Esophagus muscularis mucosa (tissue), 4 donors: ENCODE measurements around the gene PIWIL4. TPM values are rescaled to one million over a fixed set of nuclear protein-coding genes. Genes with fewer than 3 reads are reported as not detected.

ENCODE experiments used
- DNase-seq: peaks from one replicate; pipeline ENCODE4 v3.0.0-alpha.2; 2017; ENCODE audit errors: extremely low spot score
- H3K27ac ChIP-seq, 4 donors: fragments of 200-600 bp; sonication (generic); replicated peaks in 1 of 4; 1 replicate in 3 of 4; 2 replicates in 1 of 4; pipeline ENCODE4 v1.5.1; 2016 to 2019; ENCODE audit warnings: mild to moderate bottlenecking in 1 of 4
- H3K27me3 ChIP-seq, 4 donors: fragments of 200-600 bp; sonication (generic); one replicate each; pipeline versions ENCODE4 v1.5.1 to v1.6.0; 2016 to 2019
- H3K36me3 ChIP-seq, 4 donors: fragments of 200-600 bp; sonication (generic); one replicate each; pipeline ENCODE4 v1.5.1; 2016 to 2019
- H3K4me1 ChIP-seq, 4 donors: fragments of 200-600 bp; sonication (generic); one replicate each; pipeline ENCODE4 v1.5.1; 2016 to 2019
- H3K4me3 ChIP-seq, 4 donors: fragments of 200-600 bp; sonication (generic); 1 replicate in 2 of 4; 2 replicates in 2 of 4; pipeline ENCODE4 v1.5.1; 2016 to 2019; ENCODE audit warnings: mild to moderate bottlenecking in 4 of 4, moderate library complexity in 1 of 4
- H3K9me3 ChIP-seq, 4 donors: fragments of 200-600 bp; sonication (generic); 1 replicate in 3 of 4; 2 replicates in 1 of 4; pipeline ENCODE4 v1.5.1; 2016 to 2019
- EP300 ChIP-seq: sonication (generic); formaldehyde crosslinking; IDR thresholded peaks from one replicate; pipeline ENCODE4 v1.6.1; 2017; ENCODE audit warnings: antibody characterized with exemption
- POLR2A ChIP-seq: fragments of 450-650 bp; IDR thresholded peaks from one replicate; pipeline ENCODE4 v1.6.1; 2017; ENCODE audit warnings: antibody characterized with exemption, moderate library complexity, mild to moderate bottlenecking, low read depth
- POLR2AphosphoS5 ChIP-seq, 2 donors: sonication (generic); formaldehyde crosslinking; IDR thresholded peaks; one replicate each; pipeline ENCODE4 v1.6.1; 2017; ENCODE audit warnings: antibody characterized with exemption in 2 of 2
- WGBS: methylation state at CpG from one replicate; pipeline ENCODE4 v1.1.5; 2018; 5-methylcytosine and 5-hydroxymethylcytosine counted together
- intact Hi-C: fragments of 100-400 bp; cut with DNase I; formaldehyde crosslinking; loops from one replicate; pipeline ENCODE4 v1.15.1; 2023
- total RNA-seq, 4 donors: library from RNA; depleted of rRNA; stranded (reverse); fragments of >200 nt; gene quantifications; one replicate each; pipeline versions ENCODE4 v1.1.0 to v1.2.1, GENCODE V29; 2016
- TF ChIP-seq, protein P1 (sequence below), 3 experiments: fragments of 200-600 bp in 2 of 3; fragments of 450-650 bp in 1 of 3; sonication (generic) in 2 of 3; IDR thresholded peaks; one replicate each; pipeline ENCODE4 v1.5.1; 2017 to 2019; ENCODE audit warnings: antibody characterized with exemption in 3 of 3, mild to moderate bottlenecking in 2 of 3, moderate library complexity in 1 of 3

The PIWIL4 gene
- total RNA-seq, 4 donors from 2014 or later, result 3.2 to 4.5 (median 4.1) TPM

DNA sequence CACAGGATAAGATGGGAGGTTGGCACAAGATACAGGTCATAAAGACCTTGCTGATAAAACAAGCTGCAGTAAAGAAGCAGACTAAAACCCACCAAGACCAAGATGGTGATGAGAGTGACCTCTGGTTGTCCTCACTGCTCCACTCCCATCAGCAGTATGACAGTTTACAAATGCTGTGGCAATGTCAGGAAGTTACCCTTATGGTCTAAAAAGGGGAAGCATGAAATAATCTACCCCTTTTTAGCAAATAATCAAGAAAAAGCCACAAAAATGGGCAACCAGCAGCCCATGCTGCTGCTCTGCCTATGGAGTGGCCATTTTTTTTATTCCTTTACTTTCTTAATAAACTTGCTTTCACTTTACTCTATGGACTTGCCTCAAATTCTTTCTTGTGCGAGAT is 8.7 kb upstream of the PIWIL4 start:
- intact Hi-C loops, result loop anchor here (5.0 kb wide), 1 partner anchor 36 kb away; no protein-coding TSS in a partner anchor
- H3K4me3 ChIP-seq, result no peak overlapping the region
- DNase-seq, result no peak
- H3K4me1 ChIP-seq, result peaks cover 0 to 16% (median 10%) of the 10 kb centered on the region in 4 donors
- no peaks in the 10 kb centered on the region for H3K9me3 ChIP-seq
- H3K27me3 ChIP-seq, result no peaks in the 10 kb centered on the region
- WGBS, result 92% methylated on average over 1 of the region's 1 CpG
- H3K27ac ChIP-seq, result no peak overlapping the region
- TF ChIP-seq EP300 (no peak), POLR2AphosphoS5 (IDR thresholded peaks at IDR 0.05) (no peak), POLR2A (no peak)
- TF ChIP-seq, protein P1, sequence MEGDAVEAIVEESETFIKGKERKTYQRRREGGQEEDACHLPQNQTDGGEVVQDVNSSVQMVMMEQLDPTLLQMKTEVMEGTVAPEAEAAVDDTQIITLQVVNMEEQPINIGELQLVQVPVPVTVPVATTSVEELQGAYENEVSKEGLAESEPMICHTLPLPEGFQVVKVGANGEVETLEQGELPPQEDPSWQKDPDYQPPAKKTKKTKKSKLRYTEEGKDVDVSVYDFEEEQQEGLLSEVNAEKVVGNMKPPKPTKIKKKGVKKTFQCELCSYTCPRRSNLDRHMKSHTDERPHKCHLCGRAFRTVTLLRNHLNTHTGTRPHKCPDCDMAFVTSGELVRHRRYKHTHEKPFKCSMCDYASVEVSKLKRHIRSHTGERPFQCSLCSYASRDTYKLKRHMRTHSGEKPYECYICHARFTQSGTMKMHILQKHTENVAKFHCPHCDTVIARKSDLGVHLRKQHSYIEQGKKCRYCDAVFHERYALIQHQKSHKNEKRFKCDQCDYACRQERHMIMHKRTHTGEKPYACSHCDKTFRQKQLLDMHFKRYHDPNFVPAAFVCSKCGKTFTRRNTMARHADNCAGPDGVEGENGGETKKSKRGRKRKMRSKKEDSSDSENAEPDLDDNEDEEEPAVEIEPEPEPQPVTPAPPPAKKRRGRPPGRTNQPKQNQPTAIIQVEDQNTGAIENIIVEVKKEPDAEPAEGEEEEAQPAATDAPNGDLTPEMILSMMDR (IDR thresholded peaks at IDR 0.05), result no peak
- H3K36me3 ChIP-seq, result no peaks in the 10 kb centered on the region

DNA sequence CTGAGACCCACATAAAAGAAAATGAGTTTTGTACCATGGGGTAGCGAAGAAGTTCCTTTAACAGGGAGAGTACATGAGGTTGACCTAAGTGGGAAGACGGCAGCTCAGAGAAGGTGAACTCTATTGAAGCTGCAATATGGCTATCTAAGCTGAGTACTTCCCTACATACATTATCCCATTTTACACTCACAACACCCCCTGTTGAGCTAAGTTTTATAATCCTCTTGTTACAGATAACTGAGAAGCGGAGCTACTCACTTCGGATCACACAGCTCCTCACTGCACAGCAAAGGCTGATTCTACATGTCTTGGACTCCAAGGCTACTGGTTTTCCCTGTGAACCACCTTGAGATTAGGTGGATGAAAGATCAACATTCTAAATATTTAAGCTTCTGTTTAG is 8.2 kb upstream of the PIWIL4 start:
- H3K4me1 ChIP-seq, result peaks cover 0 to 21% (median 11%) of the 10 kb centered on the region in 4 donors
- no peaks in the 10 kb centered on the region for H3K9me3 ChIP-seq
- WGBS, result 96% methylated on average over 4 of the region's 4 CpGs
- TF ChIP-seq, protein P1 (IDR thresholded peaks at IDR 0.05), result no peak
- TF ChIP-seq POLR2AphosphoS5 (IDR thresholded peaks at IDR 0.05) (no peak), EP300 (no peak), POLR2A (no peak)
- no peaks in the 10 kb centered on the region for H3K36me3 ChIP-seq
- intact Hi-C loops, result loop anchor here (5.0 kb wide), 1 partner anchor 37 kb away; no protein-coding TSS in a partner anchor
- DNase-seq, result no peak
- no peaks in the 10 kb centered on the region for H3K27me3 ChIP-seq
- H3K4me3 ChIP-seq, result no peak overlapping the region
- H3K27ac ChIP-seq, result no peak overlapping the region

DNA sequence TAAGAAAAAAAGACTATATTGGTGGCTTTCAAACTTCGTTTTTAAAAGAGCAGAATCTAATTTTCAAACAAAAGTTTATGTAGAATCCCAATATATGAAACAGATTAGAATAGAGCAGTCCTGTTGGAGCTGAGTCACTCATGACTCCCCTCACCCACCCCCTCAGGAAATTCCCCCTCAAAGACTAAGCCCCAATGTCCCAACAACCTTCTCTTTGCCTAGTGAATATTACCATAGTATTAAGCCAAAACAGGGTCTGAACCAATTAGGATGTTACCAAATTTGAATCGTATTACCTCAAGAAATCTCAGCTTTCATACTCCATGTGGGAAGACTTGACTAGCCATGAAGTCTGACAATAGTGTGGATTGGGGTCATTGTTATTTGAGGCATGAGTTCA is 7.8 kb upstream of the PIWIL4 start:
- H3K27me3 ChIP-seq, result no peaks in the 10 kb centered on the region
- TF ChIP-seq EP300, result no peak
- no peak for DNase-seq
- H3K4me3 ChIP-seq, result no peak overlapping the region
- H3K27ac ChIP-seq, result no peak overlapping the region
- intact Hi-C loops, result loop anchor here (5.0 kb wide), 1 partner anchor 37 kb away; no protein-coding TSS in a partner anchor
- H3K36me3 ChIP-seq, result no peaks in the 10 kb centered on the region
- H3K4me1 ChIP-seq, result peaks cover 0 to 21% (median 11%) of the 10 kb centered on the region in 4 donors
- no peaks in the 10 kb centered on the region for H3K9me3 ChIP-seq
- WGBS, result 85% methylated on average over 2 of the region's 2 CpGs

DNA sequence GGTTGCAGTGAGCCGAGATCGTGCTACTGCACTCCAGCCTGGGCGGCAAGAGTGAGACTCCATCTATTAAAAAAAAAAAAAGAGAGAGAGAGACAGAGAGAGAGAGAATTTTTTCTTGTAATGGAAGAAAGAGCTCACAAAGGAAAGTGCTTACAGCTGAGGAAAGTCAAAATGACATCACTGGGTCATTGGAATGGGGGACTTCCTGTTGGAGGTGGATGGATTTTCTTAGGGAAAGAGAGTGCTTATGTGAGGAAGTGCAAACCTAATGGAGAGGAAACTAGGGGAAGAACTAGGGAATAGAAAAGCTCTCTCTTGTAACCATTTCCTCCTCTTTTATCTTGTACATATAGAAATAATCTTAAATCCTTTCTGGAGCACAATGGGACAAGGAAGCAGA is 6.3 kb upstream of the PIWIL4 start:
- Histone ChIP-seq H3K27me3 (no peaks in the 10 kb centered on the region), H3K9me3 (no peaks in the 10 kb centered on the region), H3K36me3 (no peaks in the 10 kb centered on the region), H3K4me1 (peaks cover 0 to 21% (median 11%) of the 10 kb centered on the region in 4 donors), H3K27ac (no peak overlapping the region), H3K4me3 (no peak overlapping the region)
- no peak for DNase-seq
- no peak for TF ChIP-seq EP300
- no peak for TF ChIP-seq POLR2AphosphoS5 (IDR thresholded peaks at IDR 0.05)
- TF ChIP-seq POLR2A, result no peak
- TF ChIP-seq, protein P1 (IDR thresholded peaks at IDR 0.05), result no peak
- 93% methylated on average over 3 of the region's 3 CpGs for WGBS
- intact Hi-C loops, result no loop called here

DNA sequence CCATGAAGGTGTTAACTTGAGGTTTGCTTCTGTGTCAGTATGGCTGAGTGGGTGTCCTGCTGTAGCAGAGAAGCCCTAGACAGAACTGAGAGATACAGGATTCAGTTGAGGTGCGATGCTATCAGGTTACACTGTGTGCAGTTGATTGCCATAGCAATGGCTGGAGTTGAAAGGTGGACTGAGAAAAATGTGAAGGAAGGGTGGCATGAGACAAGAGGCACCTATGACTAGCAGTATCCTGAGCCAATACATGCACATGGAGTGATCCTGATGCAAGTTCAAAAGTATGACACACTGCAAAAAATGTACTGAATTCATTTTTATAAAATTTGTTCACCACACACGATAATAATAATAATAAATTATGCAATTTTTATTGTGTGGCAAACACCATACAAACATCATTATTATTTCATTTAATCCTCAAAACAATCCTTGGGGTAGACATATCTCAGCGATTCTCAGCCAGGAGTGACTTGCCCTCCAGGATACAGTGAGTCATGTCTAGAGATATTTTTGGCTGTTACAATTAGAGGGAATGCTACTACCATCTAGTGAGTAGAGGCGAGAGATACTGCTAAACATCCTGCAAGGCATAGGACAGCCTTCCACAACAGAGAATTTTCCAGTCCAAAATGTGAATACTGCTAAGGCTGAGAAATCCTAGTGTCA is 3.9 kb upstream of the PIWIL4 start:
- H3K27me3 ChIP-seq, result no peaks in the 10 kb centered on the region
- H3K27ac ChIP-seq, result no peak overlapping the region
- intact Hi-C loops, result no loop called here
- H3K4me1 ChIP-seq, result peaks cover 0 to 10% (median 3%) of the 10 kb centered on the region in 4 donors
- no peak for DNase-seq
- H3K4me3 ChIP-seq, result no peak overlapping the region
- no peaks in the 10 kb centered on the region for H3K9me3 ChIP-seq
- 48% methylated on average over 4 of the region's 4 CpGs for WGBS
- no peaks in the 10 kb centered on the region for H3K36me3 ChIP-seq
- TF ChIP-seq, protein P1 (IDR thresholded peaks at IDR 0.05), result peak; percentile 13 to 47 (median 46)
- no peak for TF ChIP-seq POLR2A
